DMS153 (cell line): Measurements from ENCODE around the gene CIB1.

Source experiments
- DNase-seq: peaks from one replicate; lab custom pipeline; 2025; lab: John Stamatoyannopoulos, UW

CIB1 gene

GRCh38 chr15:90240856-90241255 lies 7.1 kb upstream of the CIB1 start:
- no peak for DNase-seq

GRCh38 chr15:90239371-90239770 lies 5.6 kb upstream of the CIB1 start:
- no peak for DNase-seq

- no peak for DNase-seq
Measured at GRCh38 chr15:90234096-90234988, 601 bp upstream of the CIB1 start, which contains the start of gene GDPGP1. Gene GDPGP1, plus strand, starts transcription at chr15:90234209. Its CDS starts 6,700 bp downstream, at chr15:90240909.

GRCh38 chr15:90232941-90233386 lies 777 bp downstream of the CIB1 start:
- no peak for DNase-seq

- DNase-seq = no peak
Measured at GRCh38 chr15:90232196-90232595, 1.5 kb downstream of the CIB1 start.

GRCh38 chr15:90231028-90232017 lies 2.4 kb downstream of the CIB1 start:
- no peak for DNase-seq

GRCh38 chr15:90230610-90231009 lies 3.1 kb downstream of the CIB1 start:
- DNase-seq = no peak

- no peak for DNase-seq
Measured at GRCh38 chr15:90230071-90230494, 3.7 kb downstream of the CIB1 start.

- no peak for DNase-seq
Measured at GRCh38 chr15:90228960-90229359, 4.8 kb downstream of the CIB1 start.

- no peak for DNase-seq
Measured at GRCh38 chr15:90227816-90228772, 5.6 kb downstream of the CIB1 start.

GRCh38 chr15:90227336-90227735 lies 6.4 kb downstream of the CIB1 start:
- DNase-seq = no peak

- DNase-seq = peak; percentile 14
Measured at GRCh38 chr15:90225504-90226234, 8.1 kb downstream of the CIB1 start.

GRCh38 chr15:90225047-90225446 lies 8.7 kb downstream of the CIB1 start:
- DNase-seq = no peak

- no peak for DNase-seq
Measured at GRCh38 chr15:90223441-90224165, 10.1 kb downstream of the CIB1 start.

- no peak for DNase-seq
Measured at GRCh38 chr15:90222547-90222946, 11.2 kb downstream of the CIB1 start.

GRCh38 chr15:90221246-90221900 lies 12.4 kb downstream of the CIB1 start:
- peak; percentile 1 for DNase-seq

- DNase-seq = no peak
Measured at GRCh38 chr15:90219421-90220141, 14.2 kb downstream of the CIB1 start.

GRCh38 chr15:90217671-90218394 lies 15.9 kb downstream of the CIB1 start:
- no peak for DNase-seq
